ENCODE measurements around the gene PRPF40B.

PRPF40B gene

DNA sequence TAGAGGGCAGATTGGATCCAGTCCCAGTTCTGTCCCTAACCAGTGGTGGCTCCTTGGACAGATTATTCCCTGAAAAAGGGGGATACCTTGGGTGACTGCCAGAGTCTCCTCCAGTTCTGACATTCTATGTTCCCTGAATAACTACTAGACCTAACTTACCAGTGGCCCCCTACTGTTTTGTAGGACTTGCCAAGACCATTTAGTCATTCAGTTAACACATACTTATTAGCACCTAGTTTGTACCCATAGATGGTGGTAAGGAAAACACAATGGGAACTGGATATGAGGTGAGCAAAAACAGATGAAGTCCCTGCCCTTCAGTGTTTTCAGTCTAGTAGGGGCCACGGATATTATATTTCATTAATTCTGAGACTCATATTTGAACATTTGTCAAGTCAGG is 3.5 kb downstream of the PRPF40B start:
- no peak overlapping the region for H3K4me3 ChIP-seq (ENCODE audit: low read length in 2 of 2)
- H3K9me3 ChIP-seq (ENCODE audit: control insufficient read depth in 2 of 2, low read length in 2 of 2): no peaks in the 10 kb centered on the region
- H3K27me3 ChIP-seq (ENCODE audit: control insufficient read depth in 1 of 2, insufficient read depth in 2 of 2, low read length in 2 of 2): no peaks in the 10 kb centered on the region
- H3K4me1 ChIP-seq (ENCODE audit: control insufficient read depth, insufficient read depth, low read length): peaks cover 22% of the 10 kb centered on the region
- no peak overlapping the region for H3K27ac ChIP-seq (ENCODE audit: low read length)
- H3K36me3 ChIP-seq (ENCODE audit: control insufficient read depth in 2 of 2, insufficient read depth in 2 of 2, low read length in 2 of 2): peaks cover 5 to 7% of the 10 kb centered on the region in 2 donors
- no peak overlapping the region for H3K9ac ChIP-seq (ENCODE audit: low read length in 2 of 2)

DNA sequence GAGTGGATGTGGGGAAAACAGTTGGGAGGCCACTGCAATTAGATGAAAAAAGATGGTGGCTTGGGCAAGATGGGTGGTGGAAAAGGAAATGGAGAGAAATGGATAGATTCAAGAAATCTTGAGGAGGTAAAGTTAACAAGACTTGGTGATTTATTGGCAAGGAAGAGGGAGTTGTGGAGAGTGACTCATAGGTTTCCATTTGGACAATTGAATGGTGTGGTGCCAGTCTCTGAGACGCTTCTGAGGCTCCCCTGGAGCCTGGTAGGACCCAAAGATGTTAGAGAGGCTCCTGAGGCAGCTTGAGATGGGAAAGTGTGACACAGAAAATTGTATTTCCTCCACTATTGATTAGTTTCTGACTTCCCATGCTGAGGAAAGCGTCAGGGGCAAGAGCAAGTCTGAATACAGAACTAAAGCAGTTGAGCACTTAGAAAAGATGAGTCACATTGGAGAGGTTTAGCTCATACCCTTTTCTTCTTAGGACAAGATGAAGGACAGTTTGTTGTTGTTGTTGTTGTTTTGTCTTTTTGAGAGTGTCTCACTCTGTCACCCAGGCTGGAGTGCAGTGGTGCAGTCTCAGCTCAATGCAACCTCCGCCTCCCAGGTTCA is 4.5 kb downstream of the PRPF40B start:
- no peaks in the 10 kb centered on the region for H3K27me3 ChIP-seq (ENCODE audit: control insufficient read depth in 1 of 2, insufficient read depth in 2 of 2, low read length in 2 of 2)
- no peak overlapping the region for H3K4me3 ChIP-seq (ENCODE audit: low read length in 2 of 2)
- peaks cover 13% of the 10 kb centered on the region for H3K4me1 ChIP-seq (ENCODE audit: control insufficient read depth, insufficient read depth, low read length)
- peaks cover 10 to 12% of the 10 kb centered on the region in 2 donors for H3K36me3 ChIP-seq (ENCODE audit: control insufficient read depth in 2 of 2, insufficient read depth in 2 of 2, low read length in 2 of 2)
- H3K9me3 ChIP-seq (ENCODE audit: control insufficient read depth in 2 of 2, low read length in 2 of 2): no peaks in the 10 kb centered on the region
- H3K9ac ChIP-seq (ENCODE audit: low read length in 2 of 2): no peak overlapping the region
- no peak overlapping the region for H3K27ac ChIP-seq (ENCODE audit: low read length)

DNA sequence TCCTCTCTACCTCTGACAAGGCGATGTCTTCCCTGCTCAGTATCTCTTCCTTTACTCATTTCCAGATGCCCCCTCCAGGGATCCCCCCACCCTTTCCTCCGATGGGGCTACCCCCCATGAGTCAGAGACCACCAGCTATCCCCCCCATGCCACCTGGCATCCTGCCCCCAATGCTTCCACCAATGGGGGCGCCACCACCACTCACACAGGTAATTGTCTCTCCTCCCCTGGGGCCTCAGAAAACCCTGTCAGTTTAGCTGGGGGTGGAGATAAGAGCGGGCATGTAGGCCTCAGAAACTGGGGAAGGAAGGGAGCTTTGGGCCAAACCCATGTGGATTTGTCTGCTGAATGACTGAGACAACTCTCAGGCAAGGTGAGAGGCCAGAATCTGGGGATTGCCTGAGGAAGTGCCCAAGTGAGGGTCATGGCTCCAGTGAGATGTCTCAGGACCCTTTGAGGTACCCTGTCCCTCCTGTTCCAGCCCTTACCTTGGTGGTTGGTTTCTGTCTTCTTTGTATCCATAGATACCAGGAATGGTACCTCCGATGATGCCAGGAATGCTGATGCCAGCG is 8.1 kb downstream of the PRPF40B start:
- H3K4me1 ChIP-seq (ENCODE audit: control insufficient read depth, insufficient read depth, low read length): peaks cover under 1% of the 10 kb centered on the region
- no peak overlapping the region for H3K4me3 ChIP-seq (ENCODE audit: low read length in 2 of 2)
- H3K27me3 ChIP-seq (ENCODE audit: control insufficient read depth in 1 of 2, insufficient read depth in 2 of 2, low read length in 2 of 2): no peaks in the 10 kb centered on the region
- H3K9me3 ChIP-seq (ENCODE audit: control insufficient read depth in 2 of 2, low read length in 2 of 2): no peaks in the 10 kb centered on the region
- H3K9ac ChIP-seq (ENCODE audit: low read length in 2 of 2): no peak overlapping the region
- H3K36me3 ChIP-seq (ENCODE audit: control insufficient read depth in 2 of 2, insufficient read depth in 2 of 2, low read length in 2 of 2): peaks cover 13 to 25% of the 10 kb centered on the region in 2 donors
- H3K27ac ChIP-seq (ENCODE audit: low read length): no peak overlapping the region

DNA sequence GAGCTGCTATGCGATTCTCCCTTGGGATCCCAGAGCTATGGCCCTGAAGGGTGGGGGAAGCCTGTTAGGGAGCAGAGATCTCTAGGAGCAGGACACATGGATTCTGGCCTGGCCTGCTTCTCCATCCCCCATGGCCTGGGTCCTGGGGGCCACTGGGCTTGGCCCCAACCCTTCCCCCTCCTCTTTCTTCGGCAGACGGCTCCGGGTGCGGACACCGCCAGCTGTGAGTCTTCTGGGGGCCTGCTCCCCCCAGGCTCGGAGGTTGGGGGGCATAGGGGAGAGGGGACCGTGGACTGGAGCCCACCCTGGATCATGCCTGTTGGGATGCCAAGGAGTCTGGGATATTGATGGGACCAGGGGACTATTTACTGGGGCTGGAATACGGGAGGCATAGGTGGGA is 9.0 kb downstream of the PRPF40B start:
- no peak overlapping the region for H3K4me3 ChIP-seq (ENCODE audit: low read length in 2 of 2)
- peaks cover 11% of the 10 kb centered on the region for H3K4me1 ChIP-seq (ENCODE audit: control insufficient read depth, insufficient read depth, low read length)
- no peaks in the 10 kb centered on the region for H3K27me3 ChIP-seq (ENCODE audit: control insufficient read depth in 1 of 2, insufficient read depth in 2 of 2, low read length in 2 of 2)
- no peak overlapping the region for H3K9ac ChIP-seq (ENCODE audit: low read length in 2 of 2)
- H3K27ac ChIP-seq (ENCODE audit: low read length): no peak overlapping the region
- peaks cover 13 to 25% of the 10 kb centered on the region in 2 donors for H3K36me3 ChIP-seq (ENCODE audit: control insufficient read depth in 2 of 2, insufficient read depth in 2 of 2, low read length in 2 of 2)
- no peaks in the 10 kb centered on the region for H3K9me3 ChIP-seq (ENCODE audit: control insufficient read depth in 2 of 2, low read length in 2 of 2)

DNA sequence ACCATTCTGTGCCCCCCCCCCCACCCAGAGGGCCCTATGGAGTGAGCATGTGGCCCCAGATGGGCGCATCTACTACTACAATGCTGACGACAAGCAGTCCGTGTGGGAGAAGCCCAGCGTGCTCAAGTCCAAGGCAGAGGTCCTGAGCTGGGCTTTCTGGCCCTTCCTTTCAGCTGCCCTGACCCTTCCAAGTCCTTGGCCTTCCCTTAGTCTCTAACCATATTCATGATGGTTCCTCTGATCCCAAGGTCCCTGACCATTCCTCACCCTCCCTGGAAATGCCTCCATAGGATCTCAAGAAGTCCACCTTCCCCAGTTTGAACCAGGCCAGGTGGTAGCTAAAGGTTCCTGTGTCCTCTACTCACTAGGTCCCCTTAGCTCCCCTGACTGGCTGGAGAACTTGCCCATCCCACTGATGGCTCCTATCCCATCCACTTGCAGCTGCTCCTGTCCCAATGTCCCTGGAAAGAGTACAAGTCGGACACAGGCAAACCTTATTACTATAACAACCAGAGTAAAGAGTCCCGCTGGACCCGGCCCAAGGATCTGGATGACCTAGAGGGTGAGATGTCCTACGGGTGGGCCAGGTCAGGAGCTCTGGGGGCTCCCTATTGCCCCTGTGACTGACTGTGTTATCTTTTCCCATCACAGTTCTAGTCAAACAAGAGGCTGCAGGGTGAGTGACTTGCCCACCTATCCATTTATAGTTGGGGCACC is 9.8 kb downstream of the PRPF40B start:
- H3K27me3 ChIP-seq (ENCODE audit: control insufficient read depth in 1 of 2, insufficient read depth in 2 of 2, low read length in 2 of 2): no peaks in the 10 kb centered on the region
- peaks cover 17% of the 10 kb centered on the region for H3K4me1 ChIP-seq (ENCODE audit: control insufficient read depth, insufficient read depth, low read length)
- no peaks in the 10 kb centered on the region for H3K9me3 ChIP-seq (ENCODE audit: control insufficient read depth in 2 of 2, low read length in 2 of 2)
- H3K27ac ChIP-seq (ENCODE audit: low read length): no peak overlapping the region
- no peak overlapping the region for H3K4me3 ChIP-seq (ENCODE audit: low read length in 2 of 2)
- H3K9ac ChIP-seq (ENCODE audit: low read length in 2 of 2): no peak overlapping the region
- H3K36me3 ChIP-seq (ENCODE audit: control insufficient read depth in 2 of 2, insufficient read depth in 2 of 2, low read length in 2 of 2): peaks cover 15 to 25% of the 10 kb centered on the region in 2 donors

DNA sequence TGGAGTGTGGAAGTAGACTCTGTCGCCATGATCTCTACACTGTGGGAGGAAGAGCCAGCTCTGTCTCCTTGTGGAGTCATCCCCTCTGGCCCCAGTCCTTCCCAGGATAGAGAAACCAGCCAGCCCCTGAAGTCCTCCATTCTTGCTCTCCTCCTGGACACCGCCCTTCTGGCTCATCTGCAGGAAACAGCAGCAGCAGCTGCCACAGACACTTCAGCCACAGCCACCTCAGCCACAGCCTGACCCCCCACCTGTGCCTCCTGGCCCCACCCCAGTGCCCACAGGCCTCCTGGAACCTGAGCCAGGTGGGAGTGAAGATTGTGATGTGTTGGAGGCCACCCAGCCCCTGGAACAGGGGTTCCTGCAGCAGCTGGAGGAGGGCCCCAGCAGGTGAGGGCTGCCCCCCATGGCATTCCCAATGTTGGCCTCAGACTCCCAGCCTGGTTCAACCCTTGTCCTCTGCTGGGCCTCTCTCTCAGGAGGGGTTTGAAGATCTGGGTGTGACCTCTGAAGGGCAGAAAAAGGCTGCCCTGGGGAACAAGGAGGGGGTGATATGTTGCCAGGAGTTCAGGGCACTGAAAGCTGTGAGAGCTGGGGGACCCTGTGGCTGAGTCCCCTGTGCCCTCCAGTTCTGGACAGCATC is 10.5 kb downstream of the PRPF40B start:
- Histone ChIP-seq H3K27me3 (ENCODE audit: control insufficient read depth in 1 of 2, insufficient read depth in 2 of 2, low read length in 2 of 2) (no peaks in the 10 kb centered on the region), H3K4me1 (ENCODE audit: control insufficient read depth, insufficient read depth, low read length) (peaks cover 17% of the 10 kb centered on the region), H3K9ac (ENCODE audit: low read length in 2 of 2) (no peak overlapping the region), H3K27ac (ENCODE audit: low read length) (no peak overlapping the region), H3K36me3 (ENCODE audit: control insufficient read depth in 2 of 2, insufficient read depth in 2 of 2, low read length in 2 of 2) (peaks cover 15 to 27% of the 10 kb centered on the region in 2 donors), H3K4me3 (ENCODE audit: low read length in 2 of 2) (no peak overlapping the region), H3K9me3 (ENCODE audit: control insufficient read depth in 2 of 2, low read length in 2 of 2) (no peaks in the 10 kb centered on the region)

DNA sequence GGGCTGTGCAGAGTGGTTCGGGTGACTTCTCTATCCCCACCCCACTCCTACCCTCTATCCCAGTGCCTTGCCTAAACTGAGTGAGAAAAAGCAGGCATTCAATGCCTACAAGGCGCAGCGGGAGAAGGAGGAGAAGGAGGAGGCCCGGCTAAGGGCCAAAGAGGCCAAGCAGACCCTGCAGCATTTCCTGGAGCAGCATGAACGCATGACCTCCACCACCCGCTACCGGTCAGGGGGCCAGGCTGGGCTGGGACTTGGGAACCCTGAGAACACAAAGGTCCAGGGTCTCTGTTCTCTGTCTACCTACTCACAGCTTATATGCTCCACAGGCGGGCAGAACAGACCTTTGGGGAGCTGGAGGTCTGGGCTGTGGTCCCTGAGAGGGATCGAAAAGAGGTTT is 11.7 kb downstream of the PRPF40B start:
- H3K9me3 ChIP-seq (ENCODE audit: control insufficient read depth in 2 of 2, low read length in 2 of 2): no peaks in the 10 kb centered on the region
- no peaks in the 10 kb centered on the region for H3K27me3 ChIP-seq (ENCODE audit: control insufficient read depth in 1 of 2, insufficient read depth in 2 of 2, low read length in 2 of 2)
- H3K9ac ChIP-seq (ENCODE audit: low read length in 2 of 2): no peak overlapping the region
- H3K36me3 ChIP-seq (ENCODE audit: control insufficient read depth in 2 of 2, insufficient read depth in 2 of 2, low read length in 2 of 2): peaks cover 15 to 32% of the 10 kb centered on the region in 2 donors
- H3K27ac ChIP-seq (ENCODE audit: low read length): no peak overlapping the region
- H3K4me3 ChIP-seq (ENCODE audit: low read length in 2 of 2): no peak overlapping the region
- H3K4me1 ChIP-seq (ENCODE audit: control insufficient read depth, insufficient read depth, low read length): peaks cover 17% of the 10 kb centered on the region

DNA sequence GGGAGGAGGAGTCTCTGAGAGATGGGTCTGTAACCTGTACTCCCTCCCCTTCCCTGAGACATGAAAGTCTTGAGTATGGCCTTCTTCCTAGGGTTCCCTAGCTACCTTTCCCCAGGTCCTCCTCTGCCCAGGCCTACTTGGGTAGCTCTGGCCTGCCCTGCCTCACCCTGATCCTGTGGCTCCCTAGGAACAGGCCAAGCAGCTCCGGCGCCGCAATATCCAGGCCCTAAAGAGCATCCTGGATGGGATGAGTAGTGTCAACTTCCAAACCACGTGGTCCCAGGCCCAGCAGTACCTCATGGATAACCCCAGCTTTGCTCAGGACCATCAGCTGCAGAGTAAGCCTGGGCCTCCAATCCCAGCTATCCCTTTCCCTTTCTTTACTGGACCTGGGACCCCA is 12.3 kb downstream of the PRPF40B start:
- Histone ChIP-seq H3K27ac (ENCODE audit: low read length) (peak overlapping the region; percentile 24), H3K4me1 (ENCODE audit: control insufficient read depth, insufficient read depth, low read length) (peaks cover 17% of the 10 kb centered on the region), H3K4me3 (ENCODE audit: low read length in 2 of 2) (no peak overlapping the region), H3K9ac (ENCODE audit: low read length in 2 of 2) (peak overlapping the region; percentile 29 to 34), H3K9me3 (ENCODE audit: control insufficient read depth in 2 of 2, low read length in 2 of 2) (no peaks in the 10 kb centered on the region), H3K36me3 (ENCODE audit: control insufficient read depth in 2 of 2, insufficient read depth in 2 of 2, low read length in 2 of 2) (peaks cover 15 to 36% of the 10 kb centered on the region in 2 donors), H3K27me3 (ENCODE audit: control insufficient read depth in 1 of 2, insufficient read depth in 2 of 2, low read length in 2 of 2) (no peaks in the 10 kb centered on the region)

DNA sequence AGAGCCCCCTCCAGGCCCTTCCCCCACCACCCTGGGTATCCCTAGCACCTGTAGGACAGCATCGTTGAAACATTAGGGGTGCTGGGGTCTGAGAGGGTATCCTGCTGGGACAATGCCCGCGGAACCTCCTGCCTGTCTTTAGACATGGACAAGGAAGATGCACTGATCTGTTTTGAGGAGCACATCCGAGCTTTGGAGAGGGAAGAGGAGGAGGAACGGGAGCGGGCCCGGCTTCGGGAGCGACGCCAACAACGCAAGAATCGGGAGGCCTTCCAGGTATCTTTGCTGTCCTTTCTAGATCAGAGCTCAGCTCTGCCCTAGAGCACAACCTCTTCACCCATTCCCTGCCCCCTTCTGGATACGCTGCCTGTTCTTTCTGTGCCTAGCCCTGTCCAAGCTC is 13.2 kb downstream of the PRPF40B start:
- Histone ChIP-seq H3K36me3 (ENCODE audit: control insufficient read depth in 2 of 2, insufficient read depth in 2 of 2, low read length in 2 of 2) (peaks cover 13 to 39% of the 10 kb centered on the region in 2 donors), H3K9ac (ENCODE audit: low read length in 2 of 2) (peak overlapping the region; percentile 23 to 36), H3K27ac (ENCODE audit: low read length) (peak overlapping the region; percentile 62), H3K27me3 (ENCODE audit: control insufficient read depth in 1 of 2, insufficient read depth in 2 of 2, low read length in 2 of 2) (no peaks in the 10 kb centered on the region), H3K9me3 (ENCODE audit: control insufficient read depth in 2 of 2, low read length in 2 of 2) (no peaks in the 10 kb centered on the region), H3K4me3 (ENCODE audit: low read length in 2 of 2) (peak overlapping the region; percentile 35 to 37), H3K4me1 (ENCODE audit: control insufficient read depth, insufficient read depth, low read length) (peaks cover 17% of the 10 kb centered on the region)

DNA sequence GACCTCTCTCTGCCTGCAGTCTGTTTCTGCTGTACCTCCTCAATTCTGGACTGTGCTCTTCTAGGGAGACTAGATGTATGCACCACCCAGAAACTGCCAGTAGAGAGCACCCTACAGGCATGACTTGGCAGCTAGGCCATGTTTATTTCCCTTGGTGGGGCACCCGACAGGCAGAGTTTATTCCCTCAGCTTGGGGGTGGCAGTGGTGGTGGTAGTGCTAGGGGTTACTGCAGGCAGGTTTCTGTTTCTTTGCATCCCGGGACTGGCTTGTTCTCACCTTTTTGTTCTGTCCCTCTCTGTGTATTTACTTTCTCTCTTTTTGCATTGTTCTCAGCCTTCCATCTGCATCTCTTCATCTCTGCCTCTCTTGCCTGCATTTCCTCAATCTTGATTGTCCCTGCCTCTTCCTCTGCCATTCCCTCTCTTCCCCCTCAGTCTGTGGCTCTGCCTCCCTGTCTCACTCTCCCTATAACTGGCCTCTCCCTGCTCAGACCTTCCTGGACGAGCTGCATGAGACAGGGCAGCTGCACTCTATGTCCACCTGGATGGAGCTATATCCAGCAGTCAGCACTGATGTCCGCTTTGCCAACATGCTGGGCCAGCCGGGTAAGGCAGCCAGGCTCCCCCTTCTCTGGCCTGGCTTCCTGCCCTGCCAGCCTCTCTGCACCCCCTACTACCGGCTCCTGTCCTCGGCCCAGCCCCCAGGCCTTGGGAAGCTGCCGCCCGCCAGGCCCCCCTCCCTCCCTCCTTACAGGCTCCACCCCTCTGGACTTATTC is 13.8 kb downstream of the PRPF40B start:
- H3K4me3 ChIP-seq (ENCODE audit: low read length in 2 of 2): peak overlapping the region; percentile 35 to 37
- H3K4me1 ChIP-seq (ENCODE audit: control insufficient read depth, insufficient read depth, low read length): peaks cover 17% of the 10 kb centered on the region
- peaks cover 7 to 38% of the 10 kb centered on the region in 2 donors for H3K36me3 ChIP-seq (ENCODE audit: control insufficient read depth in 2 of 2, insufficient read depth in 2 of 2, low read length in 2 of 2)
- H3K27me3 ChIP-seq (ENCODE audit: control insufficient read depth in 1 of 2, insufficient read depth in 2 of 2, low read length in 2 of 2): no peaks in the 10 kb centered on the region
- peak overlapping the region; percentile 62 for H3K27ac ChIP-seq (ENCODE audit: low read length)
- H3K9me3 ChIP-seq (ENCODE audit: control insufficient read depth in 2 of 2, low read length in 2 of 2): no peaks in the 10 kb centered on the region
- peak overlapping the region; percentile 23 to 58 for H3K9ac ChIP-seq (ENCODE audit: low read length in 2 of 2)
